ENCODE results near the gene ZNF581.

The ZNF581 gene

GRCh38 chr19:55666343-55667005 lies 23.0 kb downstream of the ZNF581 start:
- no peak for DNase-seq (ENCODE audit: low read depth)

- DNase-seq (ENCODE audit: low read depth): no peak
These were observed 23.5 kb downstream of the ZNF581 start for GRCh38 chr19:55667006-55667381.

- DNase-seq (ENCODE audit: low read depth): no peak
These were observed 24.1 kb downstream of the ZNF581 start for GRCh38 chr19:55667511-55667910.

GRCh38 chr19:55667958-55668357 lies 24.5 kb downstream of the ZNF581 start:
- no peak for DNase-seq (ENCODE audit: low read depth)

DNA sequence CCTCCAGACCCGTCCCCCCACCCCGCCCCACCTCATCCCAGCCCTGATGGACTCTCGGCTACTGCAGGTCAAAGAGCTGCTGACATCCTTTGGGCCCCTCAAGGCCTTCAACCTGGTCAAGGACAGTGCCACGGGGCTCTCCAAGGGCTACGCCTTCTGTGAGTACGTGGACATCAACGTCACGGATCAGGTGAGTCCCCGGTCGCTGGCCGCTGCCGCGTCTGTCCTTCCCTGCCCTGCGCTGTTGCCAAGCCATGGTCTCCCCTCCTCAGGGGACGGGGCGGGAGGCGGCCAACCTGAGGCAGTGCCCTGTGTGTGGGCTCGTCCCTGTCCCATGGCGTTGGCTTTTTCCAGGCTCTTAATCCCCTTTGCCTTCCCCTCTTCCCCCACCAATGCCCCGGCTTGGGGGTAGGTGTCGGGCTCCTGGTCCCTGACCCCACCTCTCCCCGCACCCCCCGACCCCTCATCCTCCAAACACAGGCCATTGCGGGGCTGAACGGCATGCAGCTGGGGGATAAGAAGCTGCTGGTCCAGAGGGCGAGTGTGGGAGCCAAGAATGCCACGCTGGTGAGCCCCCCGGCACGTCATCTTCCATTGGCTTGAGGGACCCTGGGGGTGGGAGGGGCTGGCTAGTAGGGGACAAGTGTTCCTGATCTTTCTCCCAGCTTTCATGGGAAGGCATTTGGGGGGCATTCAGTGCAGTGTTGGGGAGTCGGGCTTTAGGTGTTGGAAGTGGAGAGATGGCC lies 25.3 kb downstream of the ZNF581 start:
- no peak for DNase-seq (ENCODE audit: low read depth)

DNA sequence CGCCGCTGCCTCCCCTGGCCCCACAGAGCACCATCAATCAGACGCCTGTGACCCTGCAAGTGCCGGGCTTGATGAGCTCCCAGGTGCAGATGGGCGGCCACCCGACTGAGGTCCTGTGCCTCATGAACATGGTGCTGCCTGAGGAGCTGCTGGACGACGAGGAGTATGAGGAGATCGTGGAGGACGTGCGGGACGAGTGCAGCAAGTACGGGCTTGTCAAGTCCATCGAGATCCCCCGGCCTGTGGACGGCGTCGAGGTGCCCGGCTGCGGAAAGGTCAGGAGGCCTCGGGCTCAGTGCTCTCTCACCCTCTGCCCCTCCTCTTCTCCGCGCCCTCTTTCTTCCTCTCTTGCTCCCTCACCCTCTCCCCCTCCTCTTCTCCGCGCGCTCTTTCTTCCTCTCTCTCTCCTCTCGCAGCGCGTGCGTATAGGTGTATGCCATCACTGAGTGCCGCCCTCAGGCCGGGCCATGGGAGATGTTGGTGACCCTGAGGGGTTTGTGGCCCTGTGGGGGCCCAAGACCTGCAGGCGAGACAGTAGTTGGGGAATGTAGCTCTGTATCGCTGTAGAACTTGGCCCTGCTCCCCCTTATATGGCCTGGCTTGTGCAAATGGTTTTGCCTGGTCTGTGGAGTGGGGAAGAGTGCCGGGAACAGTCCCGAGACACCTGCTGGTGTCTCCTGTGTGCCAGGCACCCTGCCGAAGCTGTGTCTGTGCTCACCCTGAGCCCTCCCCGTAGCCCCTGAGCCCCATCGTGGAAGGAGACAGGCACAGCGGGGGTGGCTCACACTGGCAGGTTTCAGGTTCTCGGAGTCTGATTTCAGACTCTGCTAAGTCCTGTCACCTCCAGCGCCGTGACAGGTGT lies 26.2 kb downstream of the ZNF581 start:
- DNase-seq (ENCODE audit: low read depth): no peak

DNA sequence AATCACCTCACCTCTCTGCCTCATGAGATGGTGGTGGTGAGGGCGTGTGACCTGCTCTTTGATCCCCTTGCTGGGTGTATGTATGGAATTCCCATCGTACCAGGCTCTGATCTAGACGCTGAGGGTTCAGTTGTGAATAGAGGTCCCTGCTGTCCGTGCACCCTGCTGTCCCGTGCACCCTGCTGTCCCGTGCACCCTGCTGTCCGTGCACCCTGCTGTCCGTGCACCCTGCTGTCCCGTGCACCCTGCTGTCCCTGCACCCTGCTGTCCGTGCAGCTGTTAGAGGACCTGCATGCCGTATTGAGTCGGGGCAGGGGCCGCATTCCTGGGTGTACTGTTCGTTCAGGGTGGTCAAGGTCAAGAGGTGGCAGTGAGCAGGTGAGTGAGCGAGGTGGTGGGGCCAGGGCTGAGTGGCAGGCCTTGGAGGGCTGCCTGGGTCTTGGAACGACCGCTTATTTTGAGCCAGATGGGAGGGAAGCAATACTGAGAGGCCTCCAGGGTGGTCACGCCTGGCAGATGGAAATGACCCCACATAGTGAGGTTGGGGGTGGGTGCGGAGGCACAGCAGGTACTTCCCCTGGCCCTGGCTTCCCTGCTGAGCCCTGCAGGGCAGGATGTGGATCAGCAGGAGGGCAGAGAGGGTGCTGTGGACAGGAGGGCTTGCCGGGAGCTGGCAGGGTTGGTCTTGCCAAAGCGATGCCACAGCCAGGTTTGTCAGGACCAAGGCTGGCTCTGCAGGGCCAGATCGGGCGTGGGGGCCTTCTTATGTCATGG lies 27.0 kb downstream of the ZNF581 start:
- no peak for DNase-seq (ENCODE audit: low read depth)

GRCh38 chr19:55671054-55671378 lies 27.6 kb downstream of the ZNF581 start:
- DNase-seq (ENCODE audit: low read depth): no peak

DNA sequence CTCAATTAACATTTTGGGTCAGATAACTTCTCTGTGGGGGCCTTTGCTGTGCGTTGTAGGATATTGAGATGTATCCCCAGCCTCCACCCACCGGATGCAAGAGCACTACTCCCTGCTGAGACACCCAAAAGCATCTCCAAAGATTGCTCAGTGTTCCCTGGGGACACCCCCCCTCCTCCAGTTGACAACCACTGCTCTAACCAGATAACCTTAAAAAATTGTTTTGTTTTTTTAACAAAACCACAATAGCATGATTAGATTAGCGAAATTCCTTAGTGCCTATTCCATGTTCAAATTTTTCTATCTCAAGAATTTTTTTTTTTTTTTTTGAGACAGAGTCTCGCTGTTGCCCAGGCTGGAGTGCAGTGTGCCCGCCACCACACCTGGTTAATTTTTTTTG lies 29.0 kb downstream of the ZNF581 start:
- DNase-seq (ENCODE audit: low read depth): no peak

- no peak for DNase-seq (ENCODE audit: low read depth)
These were observed 30.0 kb downstream of the ZNF581 start for GRCh38 chr19:55673465-55673864.

GRCh38 chr19:55673889-55674288 lies 30.4 kb downstream of the ZNF581 start:
- DNase-seq (ENCODE audit: low read depth): no peak

GRCh38 chr19:55674459-55674840 lies 31.0 kb downstream of the ZNF581 start:
- DNase-seq (ENCODE audit: low read depth): no peak

DNA sequence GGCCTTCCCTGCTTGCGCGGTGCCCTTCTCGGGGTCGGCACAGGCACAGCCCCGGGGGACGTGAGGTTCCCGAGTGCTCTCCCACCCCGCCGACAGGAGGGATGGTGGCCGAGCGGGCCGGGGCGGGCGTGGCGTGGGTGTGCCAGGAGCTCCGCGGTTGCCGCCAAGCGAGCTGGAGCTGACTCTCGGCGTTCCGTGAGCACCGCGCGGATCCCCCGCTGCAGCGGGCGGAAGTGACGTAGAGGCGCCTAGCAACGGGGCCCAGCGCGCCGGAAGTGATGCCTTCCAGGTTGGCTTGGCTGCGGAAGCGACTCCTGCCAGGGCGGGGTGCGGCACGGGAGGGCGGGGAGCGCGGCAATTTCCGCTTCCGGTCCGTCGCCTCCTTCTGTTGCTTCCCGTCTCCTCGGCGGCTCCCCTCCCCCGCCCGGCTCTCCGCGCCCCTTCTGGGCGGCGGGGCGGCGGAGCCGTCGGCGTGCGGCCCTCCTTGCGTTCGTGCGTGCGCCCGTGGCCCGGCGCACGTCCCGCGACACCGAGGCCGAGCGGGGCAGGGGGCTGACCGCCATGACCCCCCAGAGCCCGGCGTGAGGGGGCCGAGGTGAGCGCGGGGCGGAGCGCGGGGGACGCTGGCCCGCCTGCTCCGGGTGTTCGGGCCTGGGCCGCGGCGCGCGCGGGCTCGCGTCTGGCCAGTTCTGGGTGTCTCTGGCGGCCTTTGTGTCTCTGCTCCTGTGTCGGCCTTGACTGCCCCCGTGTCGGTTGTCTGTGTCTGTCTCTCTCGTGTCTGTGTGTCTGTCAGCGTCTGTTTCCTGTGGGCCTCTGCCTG lies 31.6 kb downstream of the ZNF581 start, which contains the start of gene EPN1:
Gene EPN1 (plus strand): TSS at position 386 of the 820 bp plus-strand sequence. CDS start 3,402 bp downstream, outside the sequence.
- peak; percentile 97 for DNase-seq (ENCODE audit: low read depth)

DNA sequence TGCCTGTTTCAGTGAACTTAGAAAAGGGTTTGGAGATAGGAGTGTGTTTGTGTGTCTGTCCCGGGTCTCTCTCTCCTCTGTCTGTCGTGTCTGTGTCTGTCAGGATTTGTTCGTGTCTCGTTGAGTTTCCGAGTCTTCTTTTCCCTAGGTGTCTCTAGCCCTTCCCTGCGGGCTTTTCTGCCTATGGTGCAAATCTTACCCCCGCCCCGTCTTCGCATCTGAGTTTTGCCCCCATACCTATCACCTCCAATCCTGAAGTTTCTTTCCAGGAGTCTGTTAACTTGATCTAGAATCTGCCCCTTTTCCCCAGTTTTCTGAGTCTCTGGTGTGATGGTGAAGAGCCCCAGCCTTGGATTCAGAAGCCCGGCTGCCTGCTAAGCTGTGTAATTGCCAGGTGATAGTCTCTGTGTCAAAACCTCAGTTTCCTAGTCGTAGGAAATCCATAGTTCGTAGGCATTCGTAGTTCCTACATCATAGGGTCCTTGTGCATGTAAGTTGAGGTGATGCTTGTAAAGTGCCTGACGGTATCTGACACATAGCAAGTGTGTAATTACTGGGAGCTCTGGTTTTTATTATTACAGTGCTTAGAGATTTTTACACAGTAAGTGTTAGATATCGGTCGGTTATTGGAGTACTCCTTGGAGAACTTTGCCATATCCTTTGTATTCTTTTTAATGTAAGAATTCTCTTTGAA lies 32.4 kb downstream of the ZNF581 start:
- DNase-seq (ENCODE audit: low read depth): no peak

GRCh38 chr19:55676383-55676782 lies 32.9 kb downstream of the ZNF581 start:
- no peak for DNase-seq (ENCODE audit: low read depth)

GRCh38 chr19:55676889-55677505 lies 33.5 kb downstream of the ZNF581 start:
- no peak for DNase-seq (ENCODE audit: low read depth)

DNA sequence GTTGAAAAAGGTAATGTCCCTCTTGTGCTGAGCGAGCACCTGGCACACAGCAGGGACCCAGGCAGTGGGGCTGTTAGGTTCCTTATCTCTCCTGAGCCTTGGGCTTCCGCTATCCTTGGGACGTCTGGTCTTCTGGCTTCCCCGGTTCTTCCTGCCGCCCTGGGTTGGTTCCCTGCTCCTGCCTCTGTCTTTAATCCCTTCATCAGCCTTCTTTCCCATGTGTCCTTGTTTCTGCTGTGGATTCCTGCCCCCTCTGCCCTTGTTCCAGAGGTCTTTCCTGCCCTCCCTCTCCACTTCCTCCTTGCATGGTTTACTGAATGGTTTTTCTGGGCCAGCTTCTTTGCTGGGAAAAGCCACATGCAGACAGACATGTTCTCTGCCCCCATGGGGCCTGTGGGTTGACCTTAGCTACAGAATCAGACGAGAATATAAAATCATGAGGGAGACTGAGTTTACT lies 34.2 kb downstream of the ZNF581 start:
- no peak for DNase-seq (ENCODE audit: low read depth)

DNA sequence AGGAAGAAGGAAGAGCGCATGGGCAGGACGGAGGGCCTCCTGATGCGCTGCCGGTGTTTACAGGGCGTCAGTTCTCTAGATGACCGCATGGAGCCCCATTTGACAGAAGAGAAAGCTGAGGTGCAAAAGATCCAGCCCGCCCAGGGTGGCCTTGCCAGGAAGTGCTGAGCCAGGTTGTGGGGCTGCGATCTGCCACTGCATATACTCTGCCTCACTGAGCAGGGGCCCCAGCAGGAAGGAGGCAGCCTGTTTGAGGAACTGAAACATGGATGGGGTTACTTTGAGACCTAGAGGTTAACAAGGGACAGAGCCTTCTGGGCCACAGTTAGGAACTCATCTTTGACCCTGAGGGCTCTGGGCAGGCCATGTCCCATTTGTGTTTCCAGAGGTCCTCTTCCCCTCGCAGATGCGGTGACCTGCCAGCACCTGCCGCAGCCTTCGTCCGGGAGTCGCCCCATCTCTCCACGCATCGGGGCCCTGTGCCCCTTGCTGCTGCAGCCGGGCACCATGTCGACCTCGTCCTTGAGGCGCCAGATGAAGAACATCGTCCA lies 34.7 kb downstream of the ZNF581 start:
- DNase-seq (ENCODE audit: low read depth): no peak

GRCh38 chr19:55679343-55680257 lies 36.2 kb downstream of the ZNF581 start:
- no peak for DNase-seq (ENCODE audit: low read depth)

Data from stimulated activated CD4-positive, alpha-beta T cell treated with anti-CD3 and anti-CD28 coated beads, Interleukin-2, amount 100 ng/mL, for 4 hours (primary cell).